Fibroblast of villous mesenchyme (primary cell): ENCODE results near the gene XPR1. TPM values are rescaled to one million over a fixed set of nuclear protein-coding genes. Genes with fewer than 3 reads are reported as not detected.

Experiments used
- DNase-seq: peaks from one replicate; pipeline ENCODE4 v3.0.0-alpha.2; 2010; ENCODE audit warnings: low read depth
- H3K4me3 ChIP-seq: 2 replicates; pipeline ENCODE4 v1.5.1; 2011; ENCODE audit warnings: low read depth, mild to moderate bottlenecking, low read length
- CTCF ChIP-seq: IDR thresholded peaks from 2 replicates; pipeline ENCODE4 v1.5.1; 2012; ENCODE audit warnings: low read depth, mild to moderate bottlenecking, low read length; ENCODE audit not compliant: insufficient read depth
- total RNA-seq: library from RNA; depleted of rRNA; stranded (reverse); fragments of >200 nt; gene quantifications from 2 replicates; pipeline ENCODE4 v1.2.3, GENCODE V29; 2012

The XPR1 gene
- total RNA-seq, 1 donor, result 31.5 TPM

- H3K4me3 ChIP-seq, result no peak overlapping the region
- DNase-seq, result no peak
- no peak for TF ChIP-seq CTCF
Observed at GRCh38 chr1:180622658-180623508, 8.9 kb upstream of the XPR1 start.

GRCh38 chr1:180623579-180624347 lies 8.1 kb upstream of the XPR1 start:
- no peak overlapping the region for H3K4me3 ChIP-seq
- peak; percentile 84 for DNase-seq
- TF ChIP-seq CTCF, result peak; percentile 63

- DNase-seq, result no peak
- TF ChIP-seq CTCF, result no peak
- H3K4me3 ChIP-seq, result no peak overlapping the region
Observed at GRCh38 chr1:180626711-180627110, 5.1 kb upstream of the XPR1 start.

GRCh38 chr1:180627411-180627810 lies 4.4 kb upstream of the XPR1 start:
- no peak for DNase-seq
- no peak overlapping the region for H3K4me3 ChIP-seq
- no peak for TF ChIP-seq CTCF

- no peak for TF ChIP-seq CTCF
- no peak overlapping the region for H3K4me3 ChIP-seq
- DNase-seq, result no peak
Observed at GRCh38 chr1:180628646-180629045, 3.2 kb upstream of the XPR1 start.

GRCh38 chr1:180630408-180631193 lies 1.2 kb upstream of the XPR1 start:
- TF ChIP-seq CTCF, result no peak
- DNase-seq, result no peak
- H3K4me3 ChIP-seq, result no peak overlapping the region
